Gastroesophageal sphincter (tissue), 3 donors: Measurements from ENCODE around the gene VPS41.

Source experiments
- CTCF ChIP-seq, 4 experiments: fragments of 200-600 bp in 2 of 4; fragments of 450-650 bp in 2 of 4; sonication (generic) in 1 of 4; IDR thresholded peaks; one replicate each; pipeline ENCODE4 v1.5.1; 2017 to 2019; ENCODE audit warnings: antibody characterized with exemption in 4 of 4, mild to moderate bottlenecking in 2 of 4, moderate library complexity in 2 of 4
- EP300 ChIP-seq: sonication (generic); formaldehyde crosslinking; IDR thresholded peaks from one replicate; pipeline ENCODE4 v1.6.1; 2017; ENCODE audit warnings: antibody characterized with exemption, mild to moderate bottlenecking
- POLR2A ChIP-seq, 2 donors: fragments of 450-650 bp; IDR thresholded peaks; one replicate each; pipeline ENCODE4 v1.6.1; 2017; ENCODE audit warnings: antibody characterized with exemption in 2 of 2, mild to moderate bottlenecking in 2 of 2, moderate library complexity in 1 of 2

- no peak for TF ChIP-seq CTCF (IDR thresholded peaks at IDR 0.05)
- TF ChIP-seq EP300 = no peak
- no peak for TF ChIP-seq POLR2A (IDR thresholded peaks at IDR 0.05)
Measured at GRCh38 chr7:38840736-38841460, 68.1 kb downstream of the VPS41 start.
